Epidermal melanocyte (primary cell): ENCODE results near the gene GPN1.
"Not testable (repeated sequence)": the region's sequence is repeated elsewhere in the genome, so short reads cannot be mapped to it uniquely, and the experiment has no call there.

Source experiments
- DNase-seq: peaks from one replicate; pipeline ENCODE4 v3.0.0; 2011; ENCODE audit warnings: low spot score; ENCODE audit not compliant: insufficient read length

GPN1 gene

DNA sequence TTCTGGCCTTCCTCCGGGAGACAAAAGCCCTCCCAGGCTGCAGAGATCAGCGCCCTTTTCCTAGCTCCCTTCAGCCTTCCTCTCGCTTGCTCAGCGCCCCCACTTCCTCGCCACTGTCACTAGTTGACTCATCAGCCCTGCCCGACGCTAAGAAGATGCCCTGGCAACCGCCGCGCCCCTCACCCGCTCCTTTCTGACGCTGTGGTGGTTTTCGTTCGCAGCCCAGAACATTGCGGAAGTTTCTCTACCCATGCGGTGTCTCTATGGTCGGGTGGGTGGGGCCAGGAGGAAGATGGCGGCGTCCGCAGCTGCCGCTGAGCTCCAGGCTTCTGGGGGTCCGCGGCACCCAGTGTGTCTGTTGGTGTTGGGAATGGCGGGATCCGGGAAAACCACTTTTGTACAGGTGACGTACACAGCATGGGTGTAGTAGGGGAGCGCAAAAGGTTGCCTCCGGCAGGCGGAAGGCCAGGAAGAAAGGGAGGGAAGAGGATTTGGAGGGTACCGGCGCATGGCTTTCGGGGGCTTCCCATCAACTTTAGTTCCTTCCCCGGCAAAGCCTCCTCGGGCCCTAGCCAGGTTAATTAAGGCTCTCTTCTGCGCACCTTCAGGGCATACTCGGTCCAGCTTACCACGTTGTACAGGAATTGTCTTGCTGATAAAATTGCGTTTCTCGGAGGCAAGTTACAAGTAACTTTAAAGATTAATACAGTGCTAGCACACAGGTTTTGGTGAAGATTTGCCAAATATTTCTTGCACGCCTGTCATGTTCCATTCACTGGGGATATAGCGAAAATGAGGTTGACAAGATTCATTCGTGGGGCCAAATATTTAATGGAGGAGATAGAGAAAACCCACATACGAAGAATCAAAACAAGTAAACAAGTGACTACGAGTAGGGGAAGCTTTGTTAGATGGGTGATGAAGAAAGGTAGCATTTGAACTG is at the start of gene GPN1, which contains the start of gene CCDC121:
Gene GPN1 (plus strand): TSS at position 284 of the 943 bp plus-strand sequence. CDS start 9 bp downstream, at position 293.
Gene CCDC121 (minus strand): TSS at position 246 of the 943 bp plus-strand sequence. CDS start 1,213 bp downstream, outside the sequence.
- DNase-seq = peak; percentile 74

DNA sequence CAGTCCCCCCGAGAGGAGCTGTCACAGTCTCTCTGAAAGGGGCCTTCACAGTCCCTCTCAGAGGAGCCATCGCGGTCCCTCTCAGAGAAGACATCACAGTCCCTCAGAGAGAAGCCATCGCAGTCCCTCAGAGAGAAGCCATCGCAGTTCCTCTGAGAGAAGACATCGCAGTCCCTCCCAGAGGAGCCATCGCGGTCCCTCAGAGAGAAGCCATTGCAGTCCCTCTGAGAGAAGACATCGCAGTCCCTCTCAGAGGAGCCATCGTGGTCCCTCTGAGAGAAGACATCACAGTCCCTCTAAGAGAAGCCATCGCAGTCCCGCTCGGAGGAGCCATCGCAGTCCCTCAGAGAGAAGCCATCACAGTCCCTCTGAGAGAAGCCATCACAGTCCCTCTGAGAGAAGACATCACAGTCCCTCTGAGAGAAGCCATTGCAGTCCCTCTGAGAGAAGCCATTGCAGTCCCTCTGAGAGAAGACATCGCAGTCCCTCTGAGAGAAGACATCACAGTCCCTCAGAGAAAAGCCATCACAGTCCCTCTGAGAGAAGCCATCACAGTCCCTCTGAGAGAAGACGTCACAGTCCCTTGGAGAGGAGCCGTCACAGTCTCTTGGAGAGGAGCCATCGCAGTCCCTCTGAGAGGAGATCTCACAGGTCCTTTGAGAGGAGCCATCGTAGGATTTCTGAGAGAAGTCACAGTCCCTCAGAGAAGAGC is 47.3 kb upstream of the GPN1 start:
- no peak for DNase-seq

DNA sequence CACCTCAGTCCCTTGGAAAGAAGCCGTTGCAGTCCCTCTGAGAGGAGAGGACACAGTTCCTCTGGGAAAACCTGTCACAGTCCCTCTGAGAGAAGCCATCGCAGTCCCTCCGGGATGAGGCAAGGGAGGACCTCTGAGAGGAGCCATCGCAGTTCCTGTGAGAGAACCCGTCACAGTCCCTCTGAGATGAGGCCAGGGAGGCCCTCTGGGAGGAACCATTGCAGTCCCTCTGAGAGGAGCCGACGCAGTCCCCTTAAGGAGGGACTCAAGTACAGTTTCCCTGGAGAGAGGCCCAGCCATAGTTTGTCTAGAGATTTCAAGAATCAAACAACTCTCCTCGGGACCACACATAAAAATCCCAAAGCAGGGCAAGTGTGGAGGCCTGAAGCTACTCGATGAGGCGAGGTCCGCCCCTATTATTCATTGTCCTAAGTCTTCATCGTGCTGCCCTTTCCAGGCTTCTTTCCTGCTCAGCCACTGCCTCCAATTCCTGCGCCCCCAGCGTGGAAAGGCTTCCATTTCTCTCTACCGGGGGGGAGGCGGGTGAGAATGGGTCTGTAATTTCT is 46.6 kb upstream of the GPN1 start:
- no peak for DNase-seq

DNA sequence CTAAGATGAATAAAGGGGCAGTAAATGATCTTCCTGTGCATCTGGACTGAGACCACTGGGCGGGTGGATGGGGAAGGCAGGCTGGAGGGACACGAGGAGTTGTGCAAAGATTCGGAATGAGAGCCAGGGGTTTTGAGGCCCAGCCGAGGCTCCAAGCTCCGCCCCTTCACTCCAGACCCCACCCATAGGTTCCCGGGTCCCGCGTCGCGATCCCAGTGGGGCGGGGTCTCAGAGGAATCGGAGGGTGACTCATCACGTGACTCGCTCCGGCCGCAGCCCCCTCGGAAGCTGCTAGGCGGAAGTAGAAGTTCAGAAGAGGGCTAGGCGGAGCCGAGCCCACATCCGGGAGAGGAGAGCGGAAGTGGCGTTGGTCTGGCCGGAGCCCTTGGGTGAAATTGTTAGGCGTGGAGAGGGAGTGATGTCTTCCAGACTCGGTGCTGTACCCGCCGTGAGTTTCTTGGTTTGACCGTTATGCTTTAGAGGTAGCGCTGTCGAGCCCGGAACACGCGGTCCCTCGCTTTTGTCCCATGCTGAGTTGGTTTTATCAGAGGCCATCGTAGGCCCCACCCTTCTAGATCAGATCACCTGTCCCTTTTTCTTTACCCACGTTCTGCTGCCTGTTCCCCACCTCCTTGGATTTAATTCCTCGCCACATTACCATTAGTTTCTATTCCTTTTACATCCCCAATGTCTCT is 46.0 kb upstream of the GPN1 start, which contains the start of gene ZNF512:
Gene ZNF512 (plus strand): TSS at position 348 of the 695 bp plus-strand sequence. CDS start 71 bp downstream, at position 419.
- peak; percentile 84 for DNase-seq

DNA sequence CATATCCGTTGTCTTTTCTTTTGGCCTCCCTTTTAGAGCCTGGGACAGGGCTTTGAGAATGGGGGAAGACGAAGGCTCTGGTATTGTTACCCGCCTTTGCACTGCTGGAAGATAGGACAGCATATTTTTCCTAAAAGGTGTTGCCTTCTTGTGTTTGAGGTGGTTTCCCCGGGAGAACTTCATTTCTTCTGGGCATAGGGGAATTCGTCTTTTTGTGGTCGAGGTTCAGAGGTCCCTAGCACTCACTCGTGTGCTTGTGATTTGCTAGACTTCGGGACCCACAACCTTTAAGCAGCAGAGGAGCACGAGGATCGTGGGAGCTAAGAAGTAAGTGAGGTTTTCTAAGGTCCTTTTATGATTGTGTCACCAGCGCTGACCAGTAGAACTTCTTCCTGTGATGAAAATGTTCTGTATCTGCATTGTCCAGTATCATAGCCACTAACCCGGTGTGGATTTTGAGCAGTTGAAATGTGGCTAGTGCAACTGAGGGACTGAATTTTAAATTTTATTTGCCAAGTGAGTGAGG is 45.4 kb upstream of the GPN1 start:
- no peak for DNase-seq

- no peak for DNase-seq
Measured at GRCh38 chr2:27584597-27584996, 44.3 kb upstream of the GPN1 start.

- no peak for DNase-seq
Measured at GRCh38 chr2:27587025-27587424, 41.8 kb upstream of the GPN1 start.

- no peak for DNase-seq
Measured at GRCh38 chr2:27588308-27588707, 40.5 kb upstream of the GPN1 start.

- no peak for DNase-seq
Measured at GRCh38 chr2:27591745-27592144, 37.1 kb upstream of the GPN1 start.

DNA sequence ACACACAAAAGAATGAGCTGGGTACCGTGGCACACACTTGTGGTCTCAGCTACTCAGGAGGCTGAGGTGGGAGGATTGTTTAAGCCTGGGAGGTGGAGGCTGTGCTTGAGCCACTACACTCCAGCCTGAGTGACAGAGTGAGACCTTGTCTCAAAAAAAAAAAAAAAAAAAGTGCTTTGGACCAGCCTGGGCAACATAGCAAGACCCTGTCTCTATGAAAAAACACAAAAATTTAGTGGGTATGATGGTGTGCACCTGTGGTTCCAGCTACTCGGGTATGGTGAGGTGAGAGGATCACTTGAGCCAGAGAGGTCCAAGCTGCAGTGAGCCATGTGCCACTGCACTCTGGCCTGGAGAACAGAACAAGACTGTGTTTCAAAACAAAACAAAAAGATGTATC is 35.6 kb upstream of the GPN1 start:
- DNase-seq = no peak

DNA sequence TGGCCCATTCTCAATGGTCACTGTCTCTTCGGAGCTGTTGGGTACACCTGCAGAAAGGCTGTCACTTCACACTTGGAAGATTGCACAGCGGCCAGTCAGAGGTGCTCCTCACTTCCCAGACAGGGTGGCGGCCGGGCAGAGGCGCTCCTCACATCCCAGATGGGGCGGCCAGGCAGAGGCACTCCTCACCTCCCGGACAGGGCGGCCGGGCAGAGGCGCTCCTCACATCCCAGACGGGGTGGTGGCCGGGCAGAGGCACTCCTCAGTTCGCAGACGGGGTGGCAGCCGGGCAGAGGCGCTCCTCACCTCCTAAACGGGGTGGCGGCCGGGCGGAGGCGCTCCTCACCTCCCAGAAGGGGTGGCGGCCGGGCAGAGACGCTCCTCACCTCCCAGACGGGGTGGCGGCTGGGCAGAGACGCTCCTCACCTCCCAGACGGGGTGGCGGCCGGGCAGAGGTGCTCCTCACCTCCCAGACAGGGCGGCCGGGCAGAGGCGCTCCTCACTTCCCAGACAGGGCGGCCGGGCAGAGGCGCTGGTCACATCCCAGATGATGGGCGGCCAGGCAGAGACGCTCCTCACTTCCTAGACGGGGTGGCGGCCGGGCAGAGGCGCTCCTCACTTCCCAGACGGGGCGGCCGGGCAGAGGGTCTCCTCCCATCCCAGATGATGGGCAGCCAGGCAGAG is 34.7 kb upstream of the GPN1 start:
- not testable (repeated sequence) for DNase-seq

DNA sequence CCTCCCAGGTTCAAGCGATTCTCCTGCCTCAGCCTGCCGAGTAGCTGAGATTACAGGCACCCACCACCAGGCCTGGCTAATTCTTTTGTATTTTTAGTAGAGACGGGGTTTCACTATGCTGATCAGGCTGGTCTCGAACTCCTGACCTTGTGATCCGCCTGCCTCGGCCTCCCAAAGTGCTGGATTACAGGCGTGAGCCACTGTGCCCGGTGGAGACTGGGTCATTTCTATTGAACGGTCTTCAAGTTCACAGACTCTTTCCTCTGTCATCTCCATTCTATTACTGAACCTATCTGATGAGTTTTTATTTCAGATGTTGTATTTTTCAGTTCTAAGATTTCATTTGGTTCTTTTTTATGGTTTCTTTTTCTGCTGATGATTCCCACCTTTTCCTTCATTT is 33.4 kb upstream of the GPN1 start:
- DNase-seq = not testable (repeated sequence)

DNA sequence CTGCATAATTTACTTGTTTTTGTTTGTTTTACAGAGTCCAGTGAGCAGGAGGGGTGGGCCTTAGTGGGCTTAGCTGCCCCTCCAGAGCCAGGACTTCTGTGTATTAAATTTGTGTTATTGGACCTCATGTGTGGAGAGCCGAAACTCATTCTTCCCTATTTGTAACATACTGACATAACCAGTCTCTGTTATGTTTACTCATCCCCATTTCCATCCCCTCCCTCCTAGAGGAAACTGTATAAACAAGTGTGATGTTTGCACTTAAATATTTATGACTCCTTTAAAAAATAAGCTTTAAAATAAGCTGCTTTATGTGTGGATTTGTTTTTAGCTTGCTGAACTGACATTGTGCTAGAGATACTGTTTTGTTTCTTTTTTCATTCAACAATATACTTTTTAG is 32.2 kb upstream of the GPN1 start:
- DNase-seq = no peak

DNA sequence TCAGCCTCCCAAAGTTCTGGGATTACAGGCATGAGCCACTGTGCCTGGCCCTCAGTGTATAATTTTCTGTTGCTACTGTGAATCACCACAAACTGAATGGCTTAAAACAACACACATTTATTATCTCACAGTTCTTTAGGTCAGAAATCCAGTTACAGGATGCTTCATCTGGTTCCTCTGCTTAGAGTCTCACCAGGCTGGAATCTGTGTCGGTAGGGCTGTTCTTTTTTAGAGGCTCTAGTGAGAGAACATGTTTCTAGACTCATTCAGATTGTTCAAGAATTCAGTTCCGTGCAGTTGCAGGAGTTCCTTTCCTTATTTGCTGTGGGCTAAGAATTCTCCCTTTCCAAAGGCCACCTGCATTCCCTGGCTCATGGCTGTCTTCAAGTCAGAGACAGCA is 22.2 kb upstream of the GPN1 start:
- no peak for DNase-seq

DNA sequence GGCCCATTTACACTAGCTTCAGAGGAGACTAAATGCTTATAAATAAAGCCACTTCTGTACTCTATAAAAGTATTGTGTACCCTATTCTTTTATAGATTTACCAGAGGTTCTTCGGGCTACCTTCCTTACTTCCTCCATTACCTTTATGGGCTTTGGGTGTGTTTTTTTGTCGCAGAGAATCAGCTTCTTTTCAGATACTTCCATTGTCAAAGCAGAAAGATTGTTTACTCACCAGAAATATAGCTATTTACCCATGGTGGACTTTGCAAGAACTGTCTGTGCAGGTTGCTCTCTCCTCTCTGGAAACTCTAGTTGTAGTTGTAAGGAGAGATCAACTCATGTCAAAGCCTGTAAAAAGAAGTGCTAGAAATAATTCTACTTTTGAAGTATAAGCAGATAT is 14.9 kb upstream of the GPN1 start:
- no peak for DNase-seq

- DNase-seq = no peak
Measured at GRCh38 chr2:27615316-27615715, 13.5 kb upstream of the GPN1 start.

- no peak for DNase-seq
Measured at GRCh38 chr2:27621524-27621923, 7.3 kb upstream of the GPN1 start.

GRCh38 chr2:27622921-27623384 is 5.9 kb upstream of the GPN1 start:
- DNase-seq = no peak

- no peak for DNase-seq
Measured at GRCh38 chr2:27624943-27625342, 3.9 kb upstream of the GPN1 start.

DNA sequence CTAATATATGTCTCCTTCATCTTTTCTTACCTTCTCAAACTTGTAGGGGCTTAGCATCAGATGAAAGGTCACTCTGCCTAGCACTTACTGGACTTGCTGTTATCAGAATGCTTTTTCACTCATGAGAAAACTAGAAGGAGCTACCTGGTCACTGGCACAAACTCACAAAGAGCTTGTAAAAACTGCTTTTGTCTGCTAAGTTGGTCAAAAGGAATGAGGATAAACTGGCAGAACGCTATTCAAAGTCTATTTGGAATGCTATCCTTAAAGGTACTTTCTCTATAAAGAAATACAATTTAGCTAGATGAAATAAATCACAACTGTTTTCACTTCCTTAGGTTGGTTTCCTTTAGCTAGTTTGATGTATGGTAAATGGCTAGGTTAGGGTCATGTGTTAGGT is 2.5 kb upstream of the GPN1 start:
- DNase-seq = not testable (repeated sequence)
